Upper lobe of right lung (tissue), 1 donor: Measurements from ENCODE around the gene SMO. TPM values are rescaled to one million over a fixed set of nuclear protein-coding genes. Genes with fewer than 3 reads are reported as not detected.

Source experiments
- ATAC-seq: fragments of 200-7000 bp; cut with Tn5 transposase; one replicate; pipeline ENCODE4 v1.9.1; 2020; ENCODE audit warnings: mild to moderate bottlenecking, moderate library complexity
- DNase-seq: peaks from one replicate; pipeline ENCODE4 v3.0.0-alpha.2; 2020
- H3K27ac ChIP-seq: fragments of 200-600 bp; one replicate; pipeline ENCODE4 v1.8.0; 2022
- H3K27me3 ChIP-seq: fragments of 200-600 bp; one replicate; pipeline ENCODE4 v1.8.0; 2022; ENCODE audit warnings: mild to moderate bottlenecking
- H3K36me3 ChIP-seq: fragments of 200-600 bp; one replicate; pipeline ENCODE4 v1.8.0; 2022
- H3K4me1 ChIP-seq: fragments of 200-600 bp; one replicate; pipeline ENCODE4 v1.8.0; 2022
- H3K4me3 ChIP-seq: fragments of 200-600 bp; one replicate; pipeline ENCODE4 v1.8.0; 2022; ENCODE audit warnings: mild to moderate bottlenecking
- H3K9me3 ChIP-seq: fragments of 200-600 bp; one replicate; pipeline ENCODE4 v1.8.0; 2022
- CTCF ChIP-seq: fragments of 200-600 bp; IDR thresholded peaks from one replicate; pipeline ENCODE4 v1.8.0; 2022; ENCODE audit warnings: antibody characterized with exemption
- intact Hi-C: fragments of 100-400 bp; cut with DNase I; formaldehyde crosslinking; loops from one replicate; pipeline ENCODE4 v1.11.0; 2022
- total RNA-seq: library from RNA; stranded (reverse); fragmentation: NEBNext Ultra II Directional; extraction: Animal tissue kit (Norgen Biotek cat#: 25700); gene quantifications from one replicate; pipeline ENCODE4 v1.2.1, GENCODE V29; 2021
- donor health status: DM: no; HTN: yes; CAD: no; lungs with severe emphysema.

Gene SMO
- total RNA-seq, 1 donor from 2014 or later = 4.0 TPM

GRCh38 chr7:129222064-129222463 is 33.6 kb downstream of the SMO start:
- Histone ChIP-seq H3K36me3 (no peaks in the 10 kb centered on the region), H3K4me1 (peaks cover 6% of the 10 kb centered on the region), H3K27me3 (no peaks in the 10 kb centered on the region), H3K27ac (no peak overlapping the region), H3K4me3 (no peak overlapping the region), H3K9me3 (no peaks in the 10 kb centered on the region)
- intact Hi-C loops = no loop called here
- DNase-seq (no peak), ATAC-seq (no peak)
- no peak for TF ChIP-seq CTCF

- intact Hi-C loops = no loop called here
- Histone ChIP-seq H3K36me3 (no peaks in the 10 kb centered on the region), H3K9me3 (no peaks in the 10 kb centered on the region), H3K27me3 (no peaks in the 10 kb centered on the region), H3K4me3 (peak within 1 kb of the TSS; percentile 84), H3K27ac (peak within 1 kb of the TSS; percentile 98), H3K4me1 (peaks cover 6% of the 10 kb centered on the region)
- peak; percentile 100 for DNase-seq
- peak; percentile 97 for ATAC-seq
- no peak for TF ChIP-seq CTCF
Measured at GRCh38 chr7:129224251-129225205, 36.1 kb downstream of the SMO start, which contains the start of gene AHCYL2. TSS of gene AHCYL2 (plus strand) at chr7:129225030.

- DNase-seq (peak; percentile 84), ATAC-seq (peak; percentile 64)
- intact Hi-C loops = no loop called here
- H3K27me3 ChIP-seq = no peaks in the 10 kb centered on the region
- H3K9me3 ChIP-seq = no peaks in the 10 kb centered on the region
- H3K36me3 ChIP-seq = no peaks in the 10 kb centered on the region
- peak overlapping the region; percentile 84 for H3K4me3 ChIP-seq
- TF ChIP-seq CTCF = no peak
- peaks cover 6% of the 10 kb centered on the region for H3K4me1 ChIP-seq
- peak overlapping the region; percentile 98 for H3K27ac ChIP-seq
Measured at GRCh38 chr7:129225206-129225930, 36.9 kb downstream of the SMO start.

- DNase-seq = no peak
- intact Hi-C loops = no loop called here
Measured at GRCh38 chr7:129225931-129226572, 37.6 kb downstream of the SMO start.

More at GRCh38 chr7:129225931-129226572, 37.6 kb downstream of the SMO start:
- H3K9me3 ChIP-seq = no peaks in the 10 kb centered on the region
- H3K4me3 ChIP-seq = peak overlapping the region; percentile 84
- no peak for TF ChIP-seq CTCF
- H3K27ac ChIP-seq = no peak overlapping the region
- no peaks in the 10 kb centered on the region for H3K36me3 ChIP-seq
- H3K27me3 ChIP-seq = no peaks in the 10 kb centered on the region
- peaks cover 6% of the 10 kb centered on the region for H3K4me1 ChIP-seq
- no peak for ATAC-seq
